Osteocyte (in vitro differentiated cells): ENCODE results near the gene SCNN1G. TPM values are rescaled to one million over a fixed set of nuclear protein-coding genes. Genes with fewer than 3 reads are reported as not detected.

ENCODE experiments used
- DNase-seq: peaks from one replicate; pipeline ENCODE4 v3.0.0; 2021; ENCODE audit warnings: mixed read lengths; ENCODE audit not compliant: unreplicated experiment; ENCODE audit errors: extremely low spot score
- H3K27ac Mint-ChIP-seq: one replicate; pipeline ENCODE4 v1.8.0; 2021; ENCODE audit warnings: mild to moderate bottlenecking, mixed read lengths; ENCODE audit not compliant: unreplicated experiment
- H3K27me3 Mint-ChIP-seq: one replicate; pipeline ENCODE4 v1.8.0; 2021; ENCODE audit warnings: mixed read lengths; ENCODE audit not compliant: unreplicated experiment
- H3K36me3 Mint-ChIP-seq: one replicate; pipeline ENCODE4 v1.8.0; 2021; ENCODE audit warnings: mixed read lengths; ENCODE audit not compliant: unreplicated experiment
- H3K4me1 Mint-ChIP-seq: one replicate; pipeline ENCODE4 v1.8.0; 2021; ENCODE audit warnings: mixed read lengths; ENCODE audit not compliant: unreplicated experiment
- H3K4me3 Mint-ChIP-seq: one replicate; pipeline ENCODE4 v1.8.0; 2021; ENCODE audit warnings: mild to moderate bottlenecking, moderate library complexity, mixed read lengths; ENCODE audit not compliant: unreplicated experiment
- H3K9me3 Mint-ChIP-seq: one replicate; pipeline ENCODE4 v1.8.0; 2021; ENCODE audit warnings: mixed read lengths; ENCODE audit not compliant: unreplicated experiment
- total RNA-seq: library from RNA; stranded (reverse); gene quantifications from 2 replicates; pipeline ENCODE4 v1.2.1, GENCODE V29; 2021
- TF ChIP-seq, protein P1 (sequence below): fragments of 200-600 bp; sonication (generic); IDR thresholded peaks from 2 replicates; pipeline ENCODE4 v1.5.0; 2021; ENCODE audit warnings: antibody characterized with exemption, mild to moderate bottlenecking, moderate library complexity

Gene SCNN1G
- total RNA-seq, 1 donor from 2014 or later: not detected

GRCh38 chr16:23194497-23195221 is 12.1 kb downstream of the SCNN1G start:
- peaks cover 13% of the 10 kb centered on the region for H3K27me3 Mint-ChIP-seq
- no peak for DNase-seq

DNA sequence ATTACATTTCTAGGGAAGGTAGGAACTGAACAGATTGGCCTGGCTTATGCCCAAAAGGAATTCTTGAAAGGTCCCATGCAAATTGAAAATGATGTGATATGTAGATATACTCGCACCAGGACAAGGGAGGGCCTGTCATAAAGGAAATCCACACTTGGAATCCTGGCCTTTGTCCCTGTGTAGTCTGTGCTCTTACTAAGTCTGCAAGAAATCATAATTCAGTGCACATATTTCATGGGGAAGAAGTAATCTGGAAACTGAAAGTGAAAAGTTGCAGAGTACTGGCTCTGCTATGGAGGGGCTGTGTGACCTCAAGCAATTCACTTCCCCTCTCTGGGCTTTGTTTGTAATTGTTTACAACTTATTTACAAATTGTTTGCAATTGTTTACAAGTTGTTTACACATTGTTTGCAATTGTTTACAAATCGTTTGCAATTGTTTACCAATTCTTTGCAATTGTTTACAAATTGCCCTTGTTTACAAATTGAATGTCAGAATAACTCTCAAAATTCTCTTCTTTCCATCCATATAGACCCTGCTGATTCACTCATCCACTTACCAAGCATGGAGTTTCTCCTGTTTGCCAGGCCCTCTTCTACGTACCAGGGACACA is 12.9 kb downstream of the SCNN1G start:
- Mint-ChIP-seq H3K4me3 (no peak overlapping the region), H3K27ac (no peak overlapping the region), H3K27me3 (peaks cover 14% of the 10 kb centered on the region), H3K36me3 (no peaks in the 10 kb centered on the region), H3K9me3 (no peaks in the 10 kb centered on the region), H3K4me1 (no peaks in the 10 kb centered on the region)
- no peak for DNase-seq
- TF ChIP-seq, protein P1, sequence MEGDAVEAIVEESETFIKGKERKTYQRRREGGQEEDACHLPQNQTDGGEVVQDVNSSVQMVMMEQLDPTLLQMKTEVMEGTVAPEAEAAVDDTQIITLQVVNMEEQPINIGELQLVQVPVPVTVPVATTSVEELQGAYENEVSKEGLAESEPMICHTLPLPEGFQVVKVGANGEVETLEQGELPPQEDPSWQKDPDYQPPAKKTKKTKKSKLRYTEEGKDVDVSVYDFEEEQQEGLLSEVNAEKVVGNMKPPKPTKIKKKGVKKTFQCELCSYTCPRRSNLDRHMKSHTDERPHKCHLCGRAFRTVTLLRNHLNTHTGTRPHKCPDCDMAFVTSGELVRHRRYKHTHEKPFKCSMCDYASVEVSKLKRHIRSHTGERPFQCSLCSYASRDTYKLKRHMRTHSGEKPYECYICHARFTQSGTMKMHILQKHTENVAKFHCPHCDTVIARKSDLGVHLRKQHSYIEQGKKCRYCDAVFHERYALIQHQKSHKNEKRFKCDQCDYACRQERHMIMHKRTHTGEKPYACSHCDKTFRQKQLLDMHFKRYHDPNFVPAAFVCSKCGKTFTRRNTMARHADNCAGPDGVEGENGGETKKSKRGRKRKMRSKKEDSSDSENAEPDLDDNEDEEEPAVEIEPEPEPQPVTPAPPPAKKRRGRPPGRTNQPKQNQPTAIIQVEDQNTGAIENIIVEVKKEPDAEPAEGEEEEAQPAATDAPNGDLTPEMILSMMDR: no peak

More at GRCh38 chr16:23194497-23195221, 12.1 kb downstream of the SCNN1G start:
- TF ChIP-seq, protein P1: no peak
- H3K4me1 Mint-ChIP-seq: no peaks in the 10 kb centered on the region
- no peaks in the 10 kb centered on the region for H3K36me3 Mint-ChIP-seq
- H3K4me3 Mint-ChIP-seq: no peak overlapping the region
- no peaks in the 10 kb centered on the region for H3K9me3 Mint-ChIP-seq
- no peak overlapping the region for H3K27ac Mint-ChIP-seq

DNA sequence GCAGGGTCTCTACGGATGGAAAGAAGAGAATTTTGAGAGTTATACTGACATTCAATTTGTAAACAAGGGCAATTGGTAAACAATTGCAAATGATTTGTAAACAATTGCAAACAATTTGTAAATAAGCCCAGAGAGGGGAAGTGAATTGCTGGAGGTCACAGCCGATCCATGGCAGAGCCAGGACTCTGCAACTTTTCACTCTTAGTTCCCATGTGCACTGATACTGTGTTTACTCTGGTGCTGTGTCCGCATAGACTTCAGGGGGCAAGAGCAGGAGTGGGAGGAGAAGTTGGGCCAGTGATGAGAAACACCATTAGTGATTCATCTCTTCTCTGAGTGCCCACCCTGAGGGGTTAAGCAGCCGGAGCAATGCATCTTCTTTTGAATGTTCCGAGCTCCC is 14.0 kb downstream of the SCNN1G start:
- Mint-ChIP-seq H3K4me1 (no peaks in the 10 kb centered on the region), H3K36me3 (no peaks in the 10 kb centered on the region), H3K9me3 (no peaks in the 10 kb centered on the region), H3K27me3 (peaks cover 17% of the 10 kb centered on the region), H3K27ac (no peak overlapping the region), H3K4me3 (no peak overlapping the region)
- TF ChIP-seq, protein P1: no peak
- DNase-seq: no peak

DNA sequence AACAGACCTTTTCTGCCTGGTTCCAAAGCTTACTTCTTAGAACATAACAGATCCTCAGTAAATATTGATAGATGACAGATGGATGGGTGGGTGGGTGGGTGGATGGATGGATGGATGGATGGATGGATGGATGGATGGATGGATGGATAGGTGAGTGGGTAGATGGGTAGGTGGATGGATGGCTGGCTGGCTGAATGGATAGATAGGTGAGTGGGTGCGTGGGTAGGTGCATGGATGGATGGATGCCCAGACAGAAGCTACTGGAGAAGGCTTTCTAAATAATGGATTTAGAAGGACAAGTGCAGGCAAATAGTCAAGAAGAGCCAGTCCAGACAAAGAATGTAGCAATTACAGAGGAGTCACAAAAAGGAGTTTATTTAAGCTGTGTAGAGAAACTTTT is 19.6 kb downstream of the SCNN1G start:
- Mint-ChIP-seq H3K9me3 (no peaks in the 10 kb centered on the region), H3K36me3 (no peaks in the 10 kb centered on the region), H3K27me3 (peaks cover 10% of the 10 kb centered on the region), H3K27ac (no peak overlapping the region), H3K4me1 (no peaks in the 10 kb centered on the region), H3K4me3 (no peak overlapping the region)
- TF ChIP-seq, protein P1: no peak
- no peak for DNase-seq

DNA sequence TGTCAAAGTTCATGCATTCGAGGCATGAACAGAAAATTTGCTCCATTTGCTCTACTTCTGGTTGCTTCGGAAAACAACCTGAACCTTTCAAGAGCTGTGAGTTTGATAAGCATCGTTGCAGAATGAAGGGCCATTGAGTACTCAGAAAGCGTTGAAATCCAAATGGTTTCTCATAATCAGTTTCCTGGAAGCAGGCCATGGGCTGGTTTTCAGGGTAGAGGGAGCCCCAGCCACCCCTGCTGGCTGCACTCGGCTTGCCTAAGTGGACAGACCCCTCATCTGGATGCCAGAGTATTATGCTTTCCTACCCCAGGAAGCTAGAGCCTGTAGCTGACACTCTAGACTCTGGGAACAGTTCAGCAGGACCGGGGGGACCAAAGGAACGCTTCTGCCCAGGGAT is 24.4 kb downstream of the SCNN1G start:
- H3K4me3 Mint-ChIP-seq: no peak overlapping the region
- no peak overlapping the region for H3K27ac Mint-ChIP-seq
- H3K27me3 Mint-ChIP-seq: peaks cover 8% of the 10 kb centered on the region
- DNase-seq: no peak
- H3K9me3 Mint-ChIP-seq: no peaks in the 10 kb centered on the region
- H3K36me3 Mint-ChIP-seq: no peaks in the 10 kb centered on the region
- H3K4me1 Mint-ChIP-seq: no peaks in the 10 kb centered on the region
- TF ChIP-seq, protein P1: no peak
